GM18870 (cell line): ENCODE results near the gene DCTN3.

ENCODE experiments used
- ATAC-seq: cut with Tn5 transposase; IDR thresholded peaks from one replicate; pipeline ENCODE4 v1.9.1; 2021; ENCODE audit warnings: moderate library complexity; ENCODE audit not compliant: unreplicated experiment

DCTN3 gene

GRCh38 chr9:34624475-34625185 is 4.3 kb upstream of the DCTN3 start:
- ATAC-seq: no peak

DNA sequence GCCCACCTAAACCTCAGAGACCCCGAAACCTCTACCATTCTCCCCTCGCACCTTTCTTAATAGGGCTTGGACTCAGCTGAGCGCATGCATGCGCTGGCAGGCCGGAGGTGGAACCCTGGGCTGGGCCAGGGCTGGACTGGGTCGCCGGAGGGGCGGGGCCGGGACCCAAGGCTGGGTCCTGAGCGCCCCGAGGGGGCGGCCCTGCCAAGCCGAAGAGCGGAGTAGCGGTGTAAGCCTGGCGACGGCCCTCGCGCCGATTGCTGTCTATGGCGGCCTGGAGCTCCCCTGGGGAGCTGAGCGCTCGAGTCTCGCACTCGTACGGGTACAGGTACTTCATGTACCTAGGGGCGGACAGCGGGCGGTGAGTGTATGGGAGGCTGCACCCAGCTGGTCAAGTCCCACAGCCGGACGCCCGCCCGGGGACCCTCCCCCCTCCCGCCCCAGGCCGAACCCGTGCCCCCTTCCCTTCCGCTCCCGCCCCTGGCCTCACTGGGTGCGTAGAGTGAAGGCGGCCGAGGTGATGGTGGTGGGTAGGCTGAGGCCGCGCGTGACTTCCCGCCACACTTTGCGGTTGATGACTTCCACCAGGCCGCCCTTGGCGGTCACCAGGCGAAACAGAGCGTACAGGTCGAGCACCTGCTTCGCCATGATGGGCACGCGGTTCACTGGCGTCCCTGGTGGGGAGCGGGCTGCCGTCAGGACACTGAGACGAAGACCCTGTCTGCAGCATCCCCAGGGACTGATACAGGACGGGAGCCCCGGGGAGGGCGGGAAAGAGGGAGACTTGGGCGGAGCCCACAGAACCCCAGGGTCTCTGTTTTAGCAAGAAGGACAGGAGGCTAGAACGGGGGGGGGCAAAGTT is 3.3 kb upstream of the DCTN3 start:
- no peak for ATAC-seq

GRCh38 chr9:34615132-34615531 is 5.2 kb downstream of the DCTN3 start:
- no peak for ATAC-seq

DNA sequence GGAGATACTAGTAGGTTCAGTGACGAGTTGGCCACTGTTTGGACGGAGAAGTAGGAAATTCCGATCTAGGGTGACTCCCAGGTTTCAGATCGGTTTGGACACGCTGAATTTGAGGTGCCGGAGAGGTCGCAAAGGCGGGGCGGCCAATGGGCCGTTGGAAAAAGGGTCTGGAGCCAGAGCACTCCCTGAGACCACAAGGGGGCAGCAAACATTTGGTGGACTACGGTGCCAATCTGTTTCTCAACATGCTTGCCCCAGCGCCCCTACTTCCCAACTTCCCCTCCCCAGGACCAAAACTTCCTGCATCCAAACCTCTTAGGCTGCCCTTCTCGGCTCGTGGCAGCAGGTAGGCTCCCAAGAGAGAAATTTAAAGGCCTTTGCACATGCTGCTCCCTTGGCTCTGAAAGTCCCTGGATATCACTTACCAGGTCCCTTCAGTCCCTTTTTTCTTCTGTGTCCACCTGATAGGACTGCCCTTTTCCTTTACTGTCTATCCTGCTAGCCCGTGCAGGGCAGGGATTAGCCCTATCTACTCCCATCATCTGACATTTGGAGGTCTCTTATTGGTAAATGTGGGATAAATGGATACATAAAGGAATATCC is 7.4 kb downstream of the DCTN3 start:
- no peak for ATAC-seq

GRCh38 chr9:34611811-34612787 is 8.2 kb downstream of the DCTN3 start, which contains the start of gene RPP25L:
Gene RPP25L, minus strand, starts transcription at chr9:34612097. Its CDS starts 801 bp downstream, at chr9:34611296.
- peak; percentile 45 for ATAC-seq

DNA sequence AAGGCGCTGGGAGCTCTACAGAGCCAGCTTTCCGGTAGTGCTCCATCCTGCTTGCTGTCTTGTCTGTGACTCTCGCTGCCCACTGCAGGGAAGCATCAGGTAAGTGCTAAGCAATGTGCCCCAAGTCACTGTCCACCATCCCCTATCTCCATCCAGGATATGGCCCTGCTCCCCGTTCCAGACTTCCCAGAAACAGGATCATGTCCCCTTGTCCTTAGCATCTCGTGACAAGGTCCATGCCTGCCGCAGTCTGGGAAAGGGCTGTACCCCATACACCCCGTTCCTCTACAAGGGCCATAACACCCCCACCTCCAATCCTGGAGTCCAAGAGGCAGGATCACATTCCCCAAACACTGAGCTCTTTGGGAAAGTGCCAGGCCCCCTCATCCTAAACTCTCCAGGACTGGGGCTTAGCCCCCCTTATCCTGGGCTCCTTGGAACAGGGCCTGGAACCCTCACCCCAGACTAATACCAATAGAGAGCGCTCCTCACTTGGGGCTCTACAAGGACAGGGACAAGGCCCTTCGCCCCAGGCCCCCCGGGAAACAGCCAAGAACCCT is 9.0 kb downstream of the DCTN3 start:
- no peak for ATAC-seq

DNA sequence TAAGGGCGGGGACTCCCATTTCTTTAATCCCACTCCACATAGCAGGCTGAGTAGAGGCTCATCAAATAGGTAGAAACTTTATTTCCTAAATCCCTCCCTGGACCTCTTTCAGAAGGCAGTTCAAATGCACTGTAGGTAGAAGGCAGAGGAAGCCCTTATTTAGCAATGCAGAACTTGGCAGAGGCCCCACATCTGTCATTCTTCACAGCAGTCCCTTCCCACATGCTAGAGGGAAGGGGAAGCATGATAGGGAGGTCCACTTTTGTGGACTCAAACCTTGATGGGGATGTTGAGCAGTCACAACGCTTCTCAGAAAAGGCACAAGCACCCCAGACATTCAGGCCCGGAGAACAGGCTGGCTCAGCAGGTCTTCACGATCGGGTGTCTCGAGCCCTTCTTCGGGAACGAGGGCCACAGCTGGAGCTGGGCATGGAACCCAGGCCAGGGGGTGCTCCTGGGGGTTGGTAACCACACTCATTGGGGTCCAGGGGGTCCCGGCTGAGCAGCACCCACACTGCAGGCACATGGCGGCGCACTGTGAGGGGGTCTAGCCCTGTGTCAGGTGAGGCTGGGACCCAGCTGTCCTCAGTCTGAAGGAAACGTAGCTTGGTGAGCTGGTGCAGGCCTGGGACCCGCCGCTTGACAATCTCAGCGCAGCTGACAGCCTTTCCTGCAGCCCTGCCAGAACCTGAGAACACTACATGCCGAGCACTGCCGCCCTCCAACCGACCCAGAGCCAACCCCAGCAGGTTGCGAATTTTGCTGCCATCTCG is 9.7 kb downstream of the DCTN3 start:
- ATAC-seq: no peak

- no peak for ATAC-seq
These were observed 13.0 kb downstream of the DCTN3 start for GRCh38 chr9:34607331-34607730.

- ATAC-seq: no peak
These were observed 13.4 kb downstream of the DCTN3 start for GRCh38 chr9:34606905-34607304.

DNA sequence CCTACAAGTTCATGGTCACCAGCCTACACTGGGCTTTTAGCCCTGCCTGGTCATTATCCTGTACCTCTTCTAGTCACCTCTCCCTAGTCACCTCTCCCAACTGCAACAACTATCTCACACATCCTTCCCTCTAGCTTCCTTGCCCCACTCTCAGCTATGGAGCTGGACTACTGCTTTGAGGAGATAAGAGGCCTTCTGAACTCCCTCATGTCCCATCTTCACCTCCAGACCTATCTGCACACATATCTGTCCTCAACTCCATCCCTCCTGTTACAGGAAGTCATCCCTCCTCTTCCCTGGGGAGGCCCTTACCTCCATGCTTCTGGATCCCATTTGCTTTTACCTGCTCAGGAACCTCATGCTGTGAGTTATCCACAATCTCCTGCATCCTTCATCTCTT is 14.1 kb downstream of the DCTN3 start:
- no peak for ATAC-seq

GRCh38 chr9:34603610-34604231 is 16.6 kb downstream of the DCTN3 start:
- peak; percentile 63 for ATAC-seq

GRCh38 chr9:34601937-34602573 is 18.2 kb downstream of the DCTN3 start:
- ATAC-seq: no peak

GRCh38 chr9:34600908-34601307 is 19.4 kb downstream of the DCTN3 start:
- no peak for ATAC-seq

- no peak for ATAC-seq
These were observed 20.7 kb downstream of the DCTN3 start for GRCh38 chr9:34599546-34599945.

DNA sequence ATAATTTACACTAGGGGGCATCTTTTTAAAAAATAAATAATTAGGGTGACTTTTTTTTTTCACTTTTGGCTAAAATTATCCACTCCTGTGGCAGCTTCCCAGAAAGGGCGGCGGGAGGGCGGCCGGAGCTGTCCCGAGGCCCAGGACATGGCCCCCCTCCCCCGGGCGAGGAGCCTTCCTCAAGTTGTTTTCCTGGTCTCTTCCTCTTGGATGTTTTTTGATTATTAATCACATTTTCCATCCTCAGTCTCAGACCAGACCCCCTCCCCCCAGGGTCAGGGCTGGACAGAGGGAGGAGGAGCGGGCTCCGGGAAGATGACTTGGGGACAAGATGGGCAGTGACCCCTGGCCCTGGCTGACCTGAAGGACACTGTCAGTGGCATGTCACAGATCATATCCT is 26.1 kb downstream of the DCTN3 start:
- ATAC-seq: no peak

GRCh38 chr9:34592895-34593601 is 27.2 kb downstream of the DCTN3 start:
- no peak for ATAC-seq

DNA sequence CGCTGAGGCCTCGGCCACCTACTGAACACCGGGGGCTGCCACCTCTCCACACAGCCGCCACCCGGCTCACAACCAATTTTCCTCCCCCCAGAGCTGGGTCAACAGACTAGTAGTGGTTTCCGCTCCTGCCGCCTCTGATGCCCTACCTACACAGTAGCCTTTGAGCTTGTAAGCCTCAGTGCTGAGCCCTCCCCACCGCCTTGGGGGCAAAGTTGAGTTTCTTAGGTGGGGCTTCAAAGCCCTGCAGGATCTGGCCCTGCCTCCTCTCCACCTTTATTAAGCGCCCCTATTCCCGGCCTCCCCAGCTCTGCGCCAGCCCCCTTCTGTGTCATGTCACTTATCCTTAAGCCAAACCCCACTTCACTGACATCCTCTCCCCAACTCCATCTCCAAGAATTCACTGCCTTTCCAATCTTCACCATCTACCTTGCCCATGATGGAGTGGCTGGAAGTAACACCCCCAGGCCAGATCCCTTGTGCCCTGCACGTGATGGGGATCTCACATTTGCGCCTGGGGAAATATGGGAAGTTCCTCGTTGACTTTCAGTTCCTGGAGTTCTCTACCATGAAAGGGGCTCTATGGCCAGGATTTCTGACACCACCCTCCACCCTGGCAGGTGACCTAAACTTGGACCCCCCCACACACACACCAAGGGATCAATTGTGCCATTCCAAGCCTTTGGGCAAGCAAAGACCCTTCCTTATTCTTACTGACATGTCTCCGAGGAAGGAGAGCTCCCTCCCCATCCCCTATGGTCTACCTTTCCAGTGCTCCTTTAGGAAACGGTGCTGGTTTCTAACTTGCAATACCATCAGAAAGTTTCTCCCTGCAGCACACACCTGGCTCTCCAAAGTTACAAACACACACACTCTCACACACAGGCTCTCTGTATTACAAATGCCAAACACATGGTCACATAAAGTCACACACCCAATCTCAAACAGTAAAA is 28.1 kb downstream of the DCTN3 start:
- no peak for ATAC-seq
